ENCODE results near the gene TAC3.
"Not testable (repeated sequence)": the region's sequence is repeated elsewhere in the genome, so short reads cannot be mapped to it uniquely, and the experiment has no call there.

The TAC3 gene

GRCh38 chr12:56980941-56981530 is 35.3 kb downstream of the TAC3 start:
- no peak for DNase-seq

GRCh38 chr12:56980268-56980667 is 36.1 kb downstream of the TAC3 start:
- no peak for DNase-seq

GRCh38 chr12:56979628-56980027 is 36.7 kb downstream of the TAC3 start:
- no peak for DNase-seq

GRCh38 chr12:56978397-56979138 is 37.8 kb downstream of the TAC3 start:
- DNase-seq, result no peak

- DNase-seq, result not testable (repeated sequence)
These were observed 39.0 kb downstream of the TAC3 start for GRCh38 chr12:56977361-56977760.

- DNase-seq, result not testable (repeated sequence)
These were observed 42.1 kb downstream of the TAC3 start for GRCh38 chr12:56974224-56974623.

GRCh38 chr12:56968910-56969309 is 47.4 kb downstream of the TAC3 start:
- not testable (repeated sequence) for DNase-seq

- not testable (repeated sequence) for DNase-seq
These were observed 50.2 kb downstream of the TAC3 start for GRCh38 chr12:56965997-56966642.

- DNase-seq, result not testable (repeated sequence)
These were observed 51.2 kb downstream of the TAC3 start for GRCh38 chr12:56965124-56965523.

GRCh38 chr12:56963557-56963956 is 52.8 kb downstream of the TAC3 start:
- not testable (repeated sequence) for DNase-seq

- DNase-seq, result not testable (repeated sequence)
These were observed 54.1 kb downstream of the TAC3 start for GRCh38 chr12:56962247-56962646.
